ENCODE results near the gene TYW1.
"Not testable (repeated sequence)": the region's sequence is repeated elsewhere in the genome, so short reads cannot be mapped to it uniquely, and the experiment has no call there.

The TYW1 gene

DNA sequence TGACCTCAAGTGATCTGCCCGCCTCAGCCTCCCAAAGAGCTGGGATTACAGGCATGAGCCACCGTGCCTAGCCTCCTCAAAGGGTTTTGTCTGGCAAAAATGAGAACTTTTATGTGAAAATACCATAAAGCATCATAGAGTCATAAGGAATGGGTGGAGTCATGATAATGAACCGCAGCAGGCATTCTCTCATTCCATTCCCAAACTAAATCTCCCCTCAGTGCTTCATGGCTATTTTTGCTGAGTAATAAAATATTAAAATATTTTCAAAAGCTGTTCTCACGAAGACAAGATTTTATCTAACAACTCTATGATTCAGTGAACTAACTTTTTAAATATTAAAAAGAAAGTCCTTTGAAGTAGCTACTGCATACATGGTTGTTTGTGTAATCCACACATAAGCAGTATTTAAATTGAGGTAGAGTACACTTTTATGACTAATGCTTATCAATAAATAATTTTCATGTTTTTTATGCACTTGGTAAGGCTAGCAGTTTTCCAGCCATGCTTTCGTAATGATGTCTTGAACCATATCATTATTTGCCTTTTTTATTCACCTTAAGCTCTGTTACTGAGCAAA lies 195.6 kb downstream of the TYW1 start:
- not testable (repeated sequence) for DNase-seq

GRCh38 chr7:67192889-67193613 lies 196.4 kb downstream of the TYW1 start:
- DNase-seq = peak in 1 of 5 experiments; percentile 41

DNA sequence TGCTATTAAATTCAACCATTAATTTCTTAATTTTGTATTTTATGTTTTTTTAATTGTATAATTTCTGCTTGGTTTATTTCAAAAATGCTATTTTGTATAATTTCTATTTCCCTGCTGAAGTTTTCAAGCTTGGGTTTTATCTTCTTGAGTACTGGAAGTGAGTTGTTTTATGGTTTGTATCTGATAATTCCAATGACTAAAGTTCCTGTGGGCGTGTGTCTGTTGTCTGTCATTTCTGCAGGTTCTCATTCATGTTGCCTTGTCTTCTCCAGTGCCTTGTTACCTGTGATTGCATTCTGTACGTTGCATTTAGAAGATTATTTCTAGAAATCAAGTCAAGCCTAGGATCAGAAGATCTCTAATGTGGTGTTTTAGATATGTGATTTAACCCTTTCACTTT lies 199.5 kb downstream of the TYW1 start:
- DNase-seq = not testable (repeated sequence)

DNA sequence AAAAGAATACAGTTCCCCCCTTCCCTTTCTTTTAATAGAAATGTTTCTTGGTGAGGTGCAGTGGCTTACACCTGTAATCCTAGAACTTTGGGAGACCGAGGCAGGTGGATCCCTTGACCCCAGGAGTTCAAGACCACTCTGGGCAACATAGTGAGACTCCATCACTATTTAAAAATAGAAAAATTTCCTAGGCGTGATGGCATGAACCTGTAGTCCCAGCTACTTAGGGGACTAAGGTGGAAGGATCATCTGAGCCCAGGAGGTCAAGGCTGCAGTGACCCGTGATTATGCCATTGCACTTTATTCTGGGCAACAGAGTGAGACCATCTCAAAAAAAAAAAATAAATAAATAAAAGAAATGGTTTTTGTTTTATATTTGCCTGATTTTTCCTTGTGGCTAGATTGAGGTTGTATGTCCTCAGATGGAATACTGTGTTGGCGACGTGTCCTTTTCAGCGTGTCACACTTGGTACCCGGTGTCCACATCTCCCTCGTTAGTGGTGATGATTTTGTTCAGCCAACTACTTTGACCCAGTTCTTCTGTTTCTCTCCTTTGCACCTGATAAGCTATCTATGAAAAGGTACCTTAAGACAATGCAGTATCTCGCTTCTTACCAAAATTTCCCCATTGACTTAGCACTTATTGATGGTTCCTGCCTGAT lies 202.4 kb downstream of the TYW1 start:
- DNase-seq = not testable (repeated sequence)

DNA sequence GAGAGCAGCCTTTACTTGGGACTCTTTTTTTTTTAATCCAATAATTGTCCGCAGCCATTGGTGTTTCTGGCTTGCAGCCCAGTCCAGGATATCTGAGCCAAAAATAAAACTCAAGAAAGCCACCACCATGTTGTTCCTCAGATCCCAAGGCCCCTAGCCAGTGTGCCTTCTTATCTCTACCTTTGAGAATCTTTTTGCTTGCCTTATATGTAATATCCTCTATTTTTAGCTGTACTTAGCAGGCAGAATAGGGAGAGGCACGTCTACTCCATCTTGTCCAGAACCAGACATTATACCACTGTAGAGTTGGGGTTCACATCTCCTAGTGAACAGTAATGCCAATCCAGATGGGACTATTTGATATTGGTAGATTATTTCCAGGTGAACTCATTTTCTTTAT lies 209.1 kb downstream of the TYW1 start:
- not testable (repeated sequence) for DNase-seq

- DNase-seq = no peak
Measured at GRCh38 chr7:67206452-67206851, 209.8 kb downstream of the TYW1 start.

- DNase-seq = not testable (repeated sequence)
Measured at GRCh38 chr7:67208656-67209055, 212.0 kb downstream of the TYW1 start.

GRCh38 chr7:67209256-67209655 lies 212.6 kb downstream of the TYW1 start:
- DNase-seq = no peak

- no peak for DNase-seq
Measured at GRCh38 chr7:67210567-67210966, 213.9 kb downstream of the TYW1 start.

GRCh38 chr7:67211650-67212330 lies 215.2 kb downstream of the TYW1 start:
- DNase-seq = not testable (repeated sequence)

- DNase-seq = not testable (repeated sequence)
Measured at GRCh38 chr7:67213038-67213437, 216.4 kb downstream of the TYW1 start.

- DNase-seq = not testable (repeated sequence)
Measured at GRCh38 chr7:67223551-67223950, 226.9 kb downstream of the TYW1 start.

GRCh38 chr7:67226340-67226907 lies 229.8 kb downstream of the TYW1 start:
- peak in 1 of 5 experiments; percentile 57 for DNase-seq

DNA sequence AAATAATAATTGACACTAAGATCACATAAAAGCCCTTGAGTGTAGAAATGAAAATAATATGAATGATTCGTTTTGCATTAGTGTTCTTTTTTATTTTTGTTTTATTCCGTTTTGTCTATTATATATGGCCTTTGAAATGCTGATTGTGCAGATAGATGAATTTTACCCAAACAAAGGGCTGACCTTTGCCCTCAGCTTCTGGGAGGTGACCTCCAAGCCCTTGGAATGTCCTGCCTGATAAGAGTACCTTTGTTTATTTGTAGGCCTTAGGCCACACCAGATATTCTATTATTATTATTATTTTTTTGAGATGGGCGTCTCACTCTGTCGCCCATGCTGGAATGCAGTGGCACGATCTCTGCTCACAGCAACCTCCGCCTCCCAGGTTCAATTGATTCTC lies 230.3 kb downstream of the TYW1 start:
- DNase-seq = not testable (repeated sequence)

- not testable (repeated sequence) for DNase-seq
Measured at GRCh38 chr7:67229018-67229417, 232.4 kb downstream of the TYW1 start.

DNA sequence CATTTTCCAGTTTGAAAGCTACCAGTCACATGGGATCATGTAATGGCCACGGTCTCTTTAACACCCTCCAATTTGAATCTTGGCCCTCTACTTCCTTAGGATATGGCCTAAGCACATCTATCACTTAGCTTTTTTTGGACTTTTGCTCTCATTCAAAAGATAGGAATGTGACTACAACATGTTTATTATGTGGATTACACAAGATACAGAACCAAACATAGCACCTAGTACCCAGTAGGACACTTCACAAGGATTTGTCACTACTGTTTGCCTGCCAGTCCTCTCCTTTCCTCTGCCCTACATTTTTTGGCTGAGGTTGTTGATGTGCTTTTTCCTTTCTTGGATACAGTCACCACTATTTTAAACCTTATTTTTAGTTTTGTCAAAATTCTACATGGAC lies 233.4 kb downstream of the TYW1 start:
- not testable (repeated sequence) for DNase-seq

GRCh38 chr7:67233506-67233905 lies 236.9 kb downstream of the TYW1 start:
- not testable (repeated sequence) for DNase-seq

GRCh38 chr7:67236216-67236615 lies 239.6 kb downstream of the TYW1 start:
- DNase-seq = not testable (repeated sequence)

DNA sequence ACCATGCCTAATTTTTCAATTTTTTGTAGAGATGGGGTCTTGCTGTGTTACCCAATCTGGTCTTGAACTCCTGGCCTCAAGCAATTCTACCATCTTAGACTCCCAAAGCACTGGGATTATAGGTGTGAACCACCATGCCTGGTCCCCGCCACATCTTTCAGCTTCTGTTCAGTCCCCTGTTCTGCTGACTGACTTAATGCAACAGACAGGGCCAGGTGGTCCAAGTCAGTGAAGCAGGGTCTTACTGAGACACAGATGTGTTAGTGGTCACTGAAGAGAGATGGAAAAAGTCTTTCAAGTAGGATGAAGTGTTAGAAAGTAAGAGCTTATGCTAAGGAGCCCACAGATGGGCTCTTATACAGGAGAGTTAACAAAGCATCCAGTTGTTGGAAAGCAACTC lies 246.2 kb downstream of the TYW1 start:
- DNase-seq = not testable (repeated sequence)

GRCh38 chr7:67248364-67248763 lies 251.7 kb downstream of the TYW1 start:
- not testable (repeated sequence) for DNase-seq

DNA sequence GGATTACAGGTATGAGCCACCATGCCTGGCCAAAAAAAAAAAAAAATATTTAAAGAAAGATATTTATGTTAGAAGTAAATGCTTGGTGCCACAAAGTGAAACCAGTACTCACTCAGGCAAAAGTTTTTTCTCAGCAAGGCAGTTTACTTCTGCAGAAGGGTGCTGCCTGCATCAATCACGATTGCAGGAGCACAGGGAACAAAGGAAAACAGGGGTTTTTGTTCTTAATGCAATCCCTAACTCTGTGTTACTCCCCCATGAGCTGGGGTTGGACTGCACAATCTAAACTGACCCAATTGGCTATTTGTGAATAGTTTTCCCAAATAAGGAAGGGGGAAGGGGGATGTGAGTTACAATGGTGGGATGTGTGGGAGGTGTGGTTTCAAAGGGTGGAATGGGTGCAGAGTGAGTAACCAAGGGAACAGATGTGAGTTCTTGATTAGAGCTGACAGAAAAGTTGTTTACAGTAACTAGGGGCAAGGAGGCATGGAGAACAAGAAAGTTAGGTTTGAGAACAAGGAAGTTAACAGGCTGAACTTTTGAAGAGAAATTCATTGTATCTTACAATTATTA lies 255.4 kb downstream of the TYW1 start:
- peak in 1 of 5 experiments; percentile 5 for DNase-seq

DNA sequence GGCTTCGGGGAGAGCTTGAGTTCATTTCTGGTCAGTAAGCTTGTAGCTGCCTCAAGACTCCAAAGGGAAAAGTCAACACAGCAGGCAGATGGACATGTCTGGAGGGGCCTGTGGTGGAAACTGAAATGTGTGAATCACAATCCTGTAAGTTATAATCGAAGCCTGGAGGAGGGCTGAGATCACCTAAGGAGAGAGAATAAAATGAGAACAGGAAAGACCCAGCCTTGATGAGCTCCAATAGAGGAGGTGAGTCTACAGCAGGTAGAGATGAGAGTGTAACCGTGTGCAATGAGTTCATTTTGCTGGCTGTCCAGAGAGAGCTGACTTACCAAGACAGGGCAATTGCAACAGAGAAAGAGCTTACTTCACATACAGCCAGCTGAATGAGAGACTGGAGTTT lies 258.4 kb downstream of the TYW1 start:
- not testable (repeated sequence) for DNase-seq
